Naive thymus-derived CD8-positive, alpha-beta T cell (primary cell): ENCODE measurements around the gene RPN1. TPM values are rescaled to one million over a fixed set of nuclear protein-coding genes. Genes with fewer than 3 reads are reported as not detected.
A peak's percentile ranks its signal among the peaks of the same experiment; 100 is the strongest.

Experiments used
- ATAC-seq, 2 donors: fragments of 150-1000 bp; cut with Tn5 transposase in 1 of 2; sonication (Bioruptor Pico), chemical (Tn5 transposase) in 1 of 2; 1 replicate in 1 of 2; 2 replicates in 1 of 2; pipeline ENCODE4 v1.10.0; 2021; ENCODE audit warnings: mild to moderate bottlenecking in 2 of 2, moderate library complexity in 2 of 2
- POLR2A ChIA-PET: fragments of 350-600 bp; sonication (Branson Sonifier 250); formaldehyde crosslinking; loops from one replicate; lab custom pipeline; 2021; ENCODE audit warnings: antibody characterized with exemption; lab: Charles Lee
- DNase-seq, 10 donors: peaks; one replicate each; pipeline versions ENCODE4 v3.0.0 to v3.0.0-alpha.2; 2020 to 2022
- H3K27ac Mint-ChIP-seq, 10 donors: one replicate each; pipeline ENCODE4 v1.8.0; 2020 to 2022; ENCODE audit warnings: mild to moderate bottlenecking in 10 of 10, mixed read lengths in 10 of 10, moderate library complexity in 4 of 10, inconsistent platforms in 1 of 10
- H3K27me3 Mint-ChIP-seq, 5 donors: one replicate each; pipeline ENCODE4 v1.8.0; 2021 to 2022; ENCODE audit warnings: mixed read lengths in 5 of 5
- H3K36me3 Mint-ChIP-seq, 3 donors: one replicate each; pipeline ENCODE4 v1.8.0; 2020 to 2022; ENCODE audit warnings: mixed read lengths in 3 of 3, mild to moderate bottlenecking in 2 of 3, inconsistent platforms in 1 of 3
- H3K4me1 Mint-ChIP-seq, 4 donors: one replicate each; pipeline ENCODE4 v1.8.0; 2021 to 2022; ENCODE audit warnings: mixed read lengths in 4 of 4
- H3K4me3 Mint-ChIP-seq, 10 donors: one replicate each; pipeline ENCODE4 v1.8.0; 2020 to 2022; ENCODE audit warnings: mild to moderate bottlenecking in 10 of 10, mixed read lengths in 10 of 10, moderate library complexity in 6 of 10, inconsistent platforms in 1 of 10
- H3K9me3 Mint-ChIP-seq, 9 donors: one replicate each; pipeline ENCODE4 v1.8.0; 2020 to 2022; ENCODE audit warnings: mixed read lengths in 9 of 9, mild to moderate bottlenecking in 3 of 9, inconsistent platforms in 1 of 9, moderate library complexity in 1 of 9
- polyA plus RNA-seq, 3 donors: library from polyadenylated mRNA; unstranded; fragments of 300-500 nt; fragmentation: Illumina TruSeq; gene quantifications; one replicate each; pipeline ENCODE4 v1.2.3, GENCODE V29; 2021
- total RNA-seq, 8 experiments: library from RNA in 2 of 8; stranded (reverse) in 2 of 8; gene quantifications; one replicate each; pipeline ENCODE4 v1.2.3 and lab custom pipeline; 2021 to 2026

Gene RPN1
- total and polyA plus RNA-seq, 5 experiments from 2014 or later, result 76.2 to 224 (median 178) TPM

GRCh38 chr3:128572644-128573105, 77.9 kb downstream of the RPN1 start:
- DNase-seq (no peak), ATAC-seq (peak in 1 of 2 donors; percentile 68)
- POLR2A ChIA-PET, result no interaction called here
- Mint-ChIP-seq H3K9me3 (no peaks in the 10 kb centered on the region), H3K27ac (no peak overlapping the region), H3K27me3 (peaks cover 3 to 24% (median 15%) of the 10 kb centered on the region in 5 donors), H3K4me3 (no peak overlapping the region), H3K4me1 (peaks cover 9 to 17% (median 14%) of the 10 kb centered on the region in 4 donors), H3K36me3 (no peaks in the 10 kb centered on the region)

- Mint-ChIP-seq H3K4me1 (peaks cover 9 to 17% (median 14%) of the 10 kb centered on the region in 4 donors), H3K9me3 (no peaks in the 10 kb centered on the region), H3K27me3 (peaks cover 3 to 21% (median 15%) of the 10 kb centered on the region in 5 donors), H3K4me3 (no peak overlapping the region), H3K36me3 (no peaks in the 10 kb centered on the region), H3K27ac (no peak overlapping the region)
- POLR2A ChIA-PET, result no interaction called here
- no peak for ATAC-seq
- no peak for DNase-seq
Measured at GRCh38 chr3:128572013-128572412, 78.6 kb downstream of the RPN1 start.

Other genes starting within 250 kb of the RPN1 start
- gene DNAJB8, start 183.9 kb downstream of the RPN1 start, total RNA-seq, result not detected
- not detected for gene DNAJB8, start 183.9 kb downstream of the RPN1 start, polyA plus RNA-seq
- not detected for gene GATA2, start 157.6 kb downstream of the RPN1 start, total RNA-seq
- gene GATA2, start 157.6 kb downstream of the RPN1 start, polyA plus RNA-seq, result not detected
- gene RAB7A, start 75.4 kb upstream of the RPN1 start, total RNA-seq, result 100 to 1,000 TPM; 140 to 152 TPM
- 100 to 1,000 TPM; 177 to 200 (median 185) TPM for gene RAB7A, start 75.4 kb upstream of the RPN1 start, polyA plus RNA-seq
- 10 to 100 TPM; 57.0 to 61.3 TPM for gene ACAD9, start 228.8 kb upstream of the RPN1 start, total RNA-seq
- gene ACAD9, start 228.8 kb upstream of the RPN1 start, polyA plus RNA-seq, result 10 to 100 TPM; 14.0 to 20.4 (median 16.5) TPM